Testis (tissue), 3 donors: ENCODE measurements around the gene PGP. TPM values are rescaled to one million over a fixed set of nuclear protein-coding genes. Genes with fewer than 3 reads are reported as not detected.

Experiments
- DNase-seq: peaks from one replicate; pipeline ENCODE4 v3.0.0-alpha.2; 2019
- H3K27ac ChIP-seq, 2 donors: fragments of 200-600 bp; sonication (generic); one replicate each; pipeline ENCODE4 v1.5.1; 2019
- H3K27me3 ChIP-seq: fragments of 200-600 bp; sonication (generic); one replicate; pipeline ENCODE4 v1.5.1; 2019
- H3K36me3 ChIP-seq: fragments of 200-600 bp; sonication (generic); one replicate; pipeline ENCODE4 v1.5.1; 2017; ENCODE audit warnings: low read depth; ENCODE audit errors: missing control alignments
- H3K4me1 ChIP-seq: fragments of 200-600 bp; sonication (generic); one replicate; pipeline ENCODE4 v1.5.1; 2019
- H3K4me3 ChIP-seq, 2 donors: fragments of 200-600 bp; sonication (generic); one replicate each; pipeline ENCODE4 v1.5.1; 2017 to 2019
- H3K9me3 ChIP-seq: fragments of 200-600 bp; sonication (generic); one replicate; pipeline ENCODE4 v1.5.1; 2017
- CTCF ChIP-seq, 3 experiments: fragments of 450-650 bp in 2 of 3; fragments of 200-600 bp in 1 of 3; sonication (generic) in 1 of 3; IDR thresholded peaks; one replicate each; pipeline ENCODE4 v1.5.1; 2016 to 2019; ENCODE audit warnings: antibody characterized with exemption in 3 of 3, mild to moderate bottlenecking in 2 of 3, moderate library complexity in 1 of 3
- POLR2A ChIP-seq: fragments of 450-650 bp; IDR thresholded peaks from one replicate; pipeline ENCODE4 v1.6.1; 2017; ENCODE audit warnings: antibody characterized with exemption, mild to moderate bottlenecking, moderate library complexity
- WGBS, 2 donors: methylation state at CpG; one replicate each; pipeline ENCODE4 v1.1.5; 2018; 5-methylcytosine and 5-hydroxymethylcytosine counted together
- intact Hi-C: fragments of 100-400 bp; cut with DNase I; formaldehyde crosslinking; loops from one replicate; pipeline ENCODE4 v1.15.1; 2023; ENCODE audit warnings: low total_unique reads
- polyA plus RNA-seq: library from polyadenylated mRNA; stranded (reverse); fragments of 350-450 nt; fragmentation: Illumina TruSeq; extraction: RNeasy Lipid Tissue Mini Kit (QIAGEN cat#74804); gene quantifications from one replicate; pipeline ENCODE4 v1.2.3, GENCODE V29; 2014; ENCODE audit warnings: low read depth, low replicate concordance; ENCODE audit not compliant: insufficient read depth
- total RNA-seq, 2 donors: library from RNA; depleted of rRNA; stranded (reverse); fragments of >200 nt; gene quantifications; one replicate each; pipeline ENCODE4 v1.2.3, GENCODE V29; 2016

Gene PGP
- total and polyA plus RNA-seq, 3 donors from 2014 or later = 50.0 to 118 (median 56.3) TPM

- Histone ChIP-seq H3K4me3 (no peak overlapping the region), H3K4me1 (no peaks in the 10 kb centered on the region), H3K9me3 (no peaks in the 10 kb centered on the region), H3K36me3 (no peaks in the 10 kb centered on the region), H3K27me3 (no peaks in the 10 kb centered on the region), H3K27ac (no peak overlapping the region)
- 90 to 91% methylated on average over 2 to 4 of the region's 4 CpGs for WGBS, 2 donors
- no peak for TF ChIP-seq CTCF (IDR thresholded peaks at IDR 0.05)
- no peak for TF ChIP-seq POLR2A
- intact Hi-C loops = no loop called here
- no peak for DNase-seq
These were observed 40.7 kb downstream of the PGP start for GRCh38 chr16:2173916-2174315.

- Histone ChIP-seq H3K27me3 (no peaks in the 10 kb centered on the region), H3K27ac (no peak overlapping the region), H3K36me3 (no peaks in the 10 kb centered on the region), H3K4me1 (no peaks in the 10 kb centered on the region), H3K9me3 (no peaks in the 10 kb centered on the region), H3K4me3 (no peak overlapping the region)
- TF ChIP-seq POLR2A = no peak
- no peak for TF ChIP-seq CTCF (IDR thresholded peaks at IDR 0.05)
- no peak for DNase-seq
- intact Hi-C loops = no loop called here
- 85 to 93% methylated on average over 4 to 12 of the region's 14 CpGs for WGBS, 2 donors
These were observed 41.3 kb downstream of the PGP start for GRCh38 chr16:2173366-2173765.

GRCh38 chr16:2172688-2173335 lies 41.8 kb downstream of the PGP start:
- WGBS, 2 donors = 93 to 94% methylated on average over 29 of the region's 29 CpGs
- intact Hi-C loops = no loop called here
- Histone ChIP-seq H3K36me3 (no peaks in the 10 kb centered on the region), H3K4me1 (no peaks in the 10 kb centered on the region), H3K9me3 (no peaks in the 10 kb centered on the region), H3K27ac (no peak overlapping the region), H3K4me3 (no peak overlapping the region), H3K27me3 (no peaks in the 10 kb centered on the region)
- TF ChIP-seq POLR2A (no peak), CTCF (IDR thresholded peaks at IDR 0.05) (no peak)
- DNase-seq = no peak

GRCh38 chr16:2171601-2172178 lies 43.0 kb downstream of the PGP start:
- Histone ChIP-seq H3K27ac (no peak overlapping the region), H3K4me3 (no peak overlapping the region), H3K9me3 (no peaks in the 10 kb centered on the region), H3K36me3 (no peaks in the 10 kb centered on the region), H3K27me3 (no peaks in the 10 kb centered on the region), H3K4me1 (no peaks in the 10 kb centered on the region)
- 92 to 94% methylated on average over 23 to 28 of the region's 28 CpGs for WGBS, 2 donors
- DNase-seq = no peak
- TF ChIP-seq CTCF (IDR thresholded peaks at IDR 0.05) = no peak
- TF ChIP-seq POLR2A = no peak
- intact Hi-C loops = no loop called here
